Hepatocyte (in vitro differentiated cells): ENCODE results near the gene THY1. TPM values are rescaled to one million over a fixed set of nuclear protein-coding genes. Genes with fewer than 3 reads are reported as not detected.

Experiments used
- DNase-seq: peaks from one replicate; pipeline ENCODE4 v3.0.0-alpha.2; 2016; ENCODE audit warnings: low spot score
- H2AFZ ChIP-seq: fragments of 200-600 bp; sonication (generic); 2 replicates; pipeline ENCODE4 v1.6.0; 2016; ENCODE audit warnings: antibody characterized with exemption, mild to moderate bottlenecking
- H3K27ac ChIP-seq: fragments of 200-600 bp; sonication (generic); 2 replicates; pipeline ENCODE4 v1.5.1; 2016; ENCODE audit warnings: mild to moderate bottlenecking
- H3K27me3 ChIP-seq: fragments of 200-600 bp; sonication (generic); 2 replicates; pipeline ENCODE4 v1.6.1; 2016
- H3K36me3 ChIP-seq: fragments of 200-600 bp; sonication (generic); replicated peaks from 2 replicates; pipeline ENCODE4 v1.5.1; 2016; ENCODE audit warnings: low read depth; ENCODE audit not compliant: insufficient read depth
- H3K4me1 ChIP-seq: fragments of 200-600 bp; sonication (generic); 2 replicates; pipeline ENCODE4 v1.5.1; 2016; ENCODE audit warnings: mild to moderate bottlenecking, moderate library complexity; ENCODE audit not compliant: insufficient read depth
- H3K4me2 ChIP-seq: fragments of 200-600 bp; sonication (generic); 2 replicates; pipeline ENCODE4 v1.6.0; 2016
- H3K4me3 ChIP-seq: fragments of 200-600 bp; sonication (generic); 2 replicates; pipeline ENCODE4 v1.5.1; 2016; ENCODE audit warnings: mild to moderate bottlenecking
- H3K79me2 ChIP-seq: fragments of 200-600 bp; sonication (generic); 2 replicates; pipeline ENCODE4 v1.6.0; 2017; ENCODE audit warnings: mild to moderate bottlenecking
- H3K9me2 ChIP-seq: fragments of 200-600 bp; sonication (generic); replicated peaks from 2 replicates; pipeline ENCODE4 v1.6.0; 2017; ENCODE audit warnings: mild to moderate bottlenecking; ENCODE audit not compliant: insufficient read depth
- H3K9me3 ChIP-seq: fragments of 200-600 bp; sonication (generic); 2 replicates; pipeline ENCODE4 v1.5.1; 2016; ENCODE audit warnings: low read depth, mild to moderate bottlenecking
- H4K20me1 ChIP-seq: fragments of 200-600 bp; sonication (generic); 2 replicates; pipeline ENCODE4 v1.6.0; 2016; ENCODE audit warnings: mild to moderate bottlenecking; ENCODE audit not compliant: insufficient read depth, poor library complexity, severe bottlenecking
- CTCF ChIP-seq: fragments of 200-600 bp; sonication (generic); IDR thresholded peaks from 2 replicates; pipeline ENCODE4 v1.5.1; 2016; ENCODE audit warnings: antibody characterized with exemption, mild to moderate bottlenecking; ENCODE audit not compliant: poor library complexity
- EZH2 ChIP-seq: fragments of 200-600 bp; sonication (generic); IDR thresholded peaks from 2 replicates; pipeline ENCODE4 v1.6.1; 2016; ENCODE audit warnings: antibody characterized with exemption, mild to moderate bottlenecking, borderline replicate concordance
- EZH2phosphoT487 ChIP-seq: fragments of 200-600 bp; sonication (generic); IDR thresholded peaks from one replicate; pipeline ENCODE4 v1.6.1; 2018; ENCODE audit warnings: antibody characterized with exemption, mild to moderate bottlenecking, low read depth, moderate library complexity; ENCODE audit not compliant: unreplicated experiment, severe bottlenecking
- WGBS: methylation state at CpG from one replicate; pipeline ENCODE4 v1.1.6; 2016; ENCODE audit warnings: low lambda C conversion rate; ENCODE audit errors: missing lambda C conversion rate; 5-methylcytosine and 5-hydroxymethylcytosine counted together
- polyA plus RNA-seq: library from polyadenylated mRNA; unstranded; fragments of >200 nt; fragmentation: Nextera tagmentation; extraction: Ambion mirVana; gene quantifications from 2 replicates; pipeline ENCODE4 v1.2.1, GENCODE V29; 2016
- total RNA-seq: library from RNA; depleted of rRNA; stranded (reverse); fragments of >200 nt; gene quantifications from 2 replicates; pipeline ENCODE4 v1.2.3, GENCODE V29; 2014

The THY1 gene
- total and polyA plus RNA-seq, 2 experiments from 2014 or later, result 52.1 to 156 TPM

GRCh38 chr11:119470317-119471291 is 47.6 kb upstream of the THY1 start:
- Histone ChIP-seq H3K9me2 (no peaks in the 10 kb centered on the region), H3K4me1 (peaks cover 2% of the 10 kb centered on the region), H3K27ac (peak overlapping the region; percentile 40), H3K9me3 (no peaks in the 10 kb centered on the region), H4K20me1 (no peaks in the 10 kb centered on the region), H3K36me3 (no peaks in the 10 kb centered on the region), H3K79me2 (no peaks in the 10 kb centered on the region), H2AFZ (no peak overlapping the region), H3K4me3 (no peak overlapping the region), H3K4me2 (no peak overlapping the region), H3K27me3 (no peaks in the 10 kb centered on the region)
- no peak for DNase-seq
- 69% methylated on average over 12 of the region's 15 CpGs for WGBS
- TF ChIP-seq EZH2phosphoT487 (no peak), CTCF (no peak), EZH2 (no peak)

- Histone ChIP-seq H3K27ac (no peak overlapping the region), H3K4me1 (no peaks in the 10 kb centered on the region), H3K4me3 (no peak overlapping the region), H3K9me3 (no peaks in the 10 kb centered on the region), H3K27me3 (no peaks in the 10 kb centered on the region), H3K9me2 (no peaks in the 10 kb centered on the region), H2AFZ (no peak overlapping the region), H3K36me3 (no peaks in the 10 kb centered on the region), H3K4me2 (no peak overlapping the region), H3K79me2 (no peaks in the 10 kb centered on the region), H4K20me1 (no peaks in the 10 kb centered on the region)
- TF ChIP-seq EZH2phosphoT487 (no peak), EZH2 (no peak), CTCF (no peak)
- 74% methylated on average over 3 of the region's 3 CpGs for WGBS
- no peak for DNase-seq
Measured at GRCh38 chr11:119469506-119469905, 46.5 kb upstream of the THY1 start.

- DNase-seq, result no peak
Measured at GRCh38 chr11:119468511-119468910, 45.5 kb upstream of the THY1 start.

More at GRCh38 chr11:119468511-119468910, 45.5 kb upstream of the THY1 start:
- Histone ChIP-seq H3K27me3 (no peaks in the 10 kb centered on the region), H3K79me2 (no peaks in the 10 kb centered on the region), H3K4me1 (no peaks in the 10 kb centered on the region), H3K27ac (no peak overlapping the region), H4K20me1 (no peaks in the 10 kb centered on the region), H3K4me2 (no peak overlapping the region), H3K9me2 (no peaks in the 10 kb centered on the region), H3K4me3 (no peak overlapping the region), H2AFZ (no peak overlapping the region), H3K36me3 (no peaks in the 10 kb centered on the region), H3K9me3 (no peaks in the 10 kb centered on the region)
- TF ChIP-seq CTCF (no peak), EZH2 (no peak), EZH2phosphoT487 (no peak)
- 78% methylated on average over 2 of the region's 2 CpGs for WGBS
